OCI-LY3 (cell line): ENCODE results near the gene MYLK4.

Source experiments
- CTCF ChIP-seq: fragments of 200-600, 300-600 bp; sonication (generic); IDR thresholded peaks from 2 replicates; pipeline ENCODE4 v1.5.1; 2014; ENCODE audit warnings: antibody characterized with exemption, low read length, low read depth
- EZH2phosphoT487 ChIP-seq: fragments of 200-600 bp; shearing (Covaris generic); IDR thresholded peaks from 2 replicates; pipeline ENCODE4 v1.6.1; 2018; ENCODE audit warnings: antibody characterized with exemption, mixed run types, low read depth

GRCh38 chr6:2733324-2733723 is 17.4 kb downstream of the MYLK4 start:
- TF ChIP-seq CTCF (no peak), EZH2phosphoT487 (no peak)
